GM23248 (cell line): ENCODE measurements around the gene CAMK1D. TPM values are rescaled to one million over a fixed set of nuclear protein-coding genes. Genes with fewer than 3 reads are reported as not detected.

Source experiments
- DNase-seq: peaks from one replicate; pipeline ENCODE4 v3.0.0-alpha.2; 2015
- H2AFZ ChIP-seq: fragments of 200-600 bp; sonication (generic); 2 replicates; pipeline ENCODE4 v1.6.1; 2016; ENCODE audit warnings: antibody characterized with exemption
- H3F3A ChIP-seq: fragments of 200-600 bp; sonication (generic); 2 replicates; pipeline ENCODE4 v1.6.1; 2016; ENCODE audit warnings: mild to moderate bottlenecking, antibody characterized with exemption, mixed run types; ENCODE audit not compliant: insufficient read depth
- H3K27ac ChIP-seq: fragments of 200-600 bp; sonication (generic); 2 replicates; pipeline ENCODE4 v1.5.1; 2016; ENCODE audit warnings: mild to moderate bottlenecking
- H3K27me3 ChIP-seq: fragments of 200-600 bp; sonication (generic); replicated peaks from 2 replicates; pipeline ENCODE4 v1.6.1; 2016; ENCODE audit warnings: mild to moderate bottlenecking; ENCODE audit not compliant: insufficient read depth
- H3K36me3 ChIP-seq: fragments of 200-600 bp; sonication (generic); 2 replicates; pipeline ENCODE4 v1.6.1; 2016; ENCODE audit warnings: low read depth, mild to moderate bottlenecking
- H3K4me1 ChIP-seq: fragments of 200-600 bp; sonication (generic); 2 replicates; pipeline ENCODE4 v1.6.1; 2016; ENCODE audit warnings: mild to moderate bottlenecking; ENCODE audit not compliant: insufficient read depth
- H3K4me2 ChIP-seq: fragments of 200-600 bp; sonication (generic); one replicate; pipeline ENCODE4 v1.6.1; 2016; ENCODE audit warnings: mild to moderate bottlenecking; ENCODE audit not compliant: unreplicated experiment
- H3K4me3 ChIP-seq: fragments of 200-600 bp; sonication (generic); 2 replicates; pipeline ENCODE4 v1.5.1; 2016; ENCODE audit warnings: mild to moderate bottlenecking
- H3K79me2 ChIP-seq: fragments of 200-600 bp; sonication (generic); 2 replicates; pipeline ENCODE4 v1.6.1; 2016; ENCODE audit warnings: mild to moderate bottlenecking; ENCODE audit not compliant: insufficient read depth
- H3K9ac ChIP-seq: fragments of 200-600 bp; sonication (generic); 2 replicates; pipeline ENCODE4 v1.6.1; 2016; ENCODE audit warnings: mild to moderate bottlenecking
- H3K9me2 ChIP-seq: fragments of 200-600 bp; sonication (generic); 2 replicates; pipeline ENCODE4 v1.6.1; 2016; ENCODE audit warnings: mixed run types, mild to moderate bottlenecking, moderate library complexity; ENCODE audit not compliant: insufficient read depth
- H3K9me3 ChIP-seq: fragments of 200-600 bp; sonication (generic); one replicate; pipeline ENCODE4 v1.6.1; 2017; ENCODE audit warnings: low read depth
- H4K20me1 ChIP-seq: fragments of 200-600 bp; sonication (generic); 2 replicates; pipeline ENCODE4 v1.6.0; 2016; ENCODE audit not compliant: insufficient read depth
- EZH2 ChIP-seq: fragments of 200-600 bp; sonication (generic); IDR thresholded peaks from 2 replicates; pipeline ENCODE4 v1.6.1; 2018; ENCODE audit warnings: antibody characterized with exemption, mild to moderate bottlenecking; ENCODE audit not compliant: insufficient read depth, poor library complexity, severe bottlenecking
- EZH2phosphoT487 ChIP-seq: fragments of 200-600 bp; sonication (generic); IDR thresholded peaks from 2 replicates; pipeline ENCODE4 v1.6.1; 2018; ENCODE audit warnings: antibody characterized with exemption, moderate library complexity, mild to moderate bottlenecking, low read depth; ENCODE audit not compliant: insufficient read depth
- WGBS, 2 experiments: methylation state at CpG; one replicate each; pipeline ENCODE4 v1.1.6; 2015 to 2017; ENCODE audit warnings: low lambda C conversion rate in 2 of 2, low coverage in 1 of 2; ENCODE audit errors: missing lambda C conversion rate in 2 of 2; 5-methylcytosine and 5-hydroxymethylcytosine counted together
- in situ Hi-C: fragments of 300-500 bp; cut with MboI; formaldehyde crosslinking; loops from 2 replicates; pipeline ENCODE4 v1.15.0; 2020
- polyA plus RNA-seq: library from polyadenylated mRNA; unstranded; fragments of >200 nt; fragmentation: Nextera tagmentation; extraction: Ambion mirVana; gene quantifications from 2 replicates; pipeline ENCODE4 v1.2.1, GENCODE V29; 2016
- total RNA-seq: library from RNA; depleted of rRNA; stranded (reverse); fragments of >200 nt; shearing (Covaris generic); gene quantifications from 2 replicates; pipeline ENCODE4 v1.2.3, GENCODE V29; 2014

The CAMK1D gene
- total and polyA plus RNA-seq, 2 experiments from 2014 or later: 0.22 to 0.55 TPM

DNA sequence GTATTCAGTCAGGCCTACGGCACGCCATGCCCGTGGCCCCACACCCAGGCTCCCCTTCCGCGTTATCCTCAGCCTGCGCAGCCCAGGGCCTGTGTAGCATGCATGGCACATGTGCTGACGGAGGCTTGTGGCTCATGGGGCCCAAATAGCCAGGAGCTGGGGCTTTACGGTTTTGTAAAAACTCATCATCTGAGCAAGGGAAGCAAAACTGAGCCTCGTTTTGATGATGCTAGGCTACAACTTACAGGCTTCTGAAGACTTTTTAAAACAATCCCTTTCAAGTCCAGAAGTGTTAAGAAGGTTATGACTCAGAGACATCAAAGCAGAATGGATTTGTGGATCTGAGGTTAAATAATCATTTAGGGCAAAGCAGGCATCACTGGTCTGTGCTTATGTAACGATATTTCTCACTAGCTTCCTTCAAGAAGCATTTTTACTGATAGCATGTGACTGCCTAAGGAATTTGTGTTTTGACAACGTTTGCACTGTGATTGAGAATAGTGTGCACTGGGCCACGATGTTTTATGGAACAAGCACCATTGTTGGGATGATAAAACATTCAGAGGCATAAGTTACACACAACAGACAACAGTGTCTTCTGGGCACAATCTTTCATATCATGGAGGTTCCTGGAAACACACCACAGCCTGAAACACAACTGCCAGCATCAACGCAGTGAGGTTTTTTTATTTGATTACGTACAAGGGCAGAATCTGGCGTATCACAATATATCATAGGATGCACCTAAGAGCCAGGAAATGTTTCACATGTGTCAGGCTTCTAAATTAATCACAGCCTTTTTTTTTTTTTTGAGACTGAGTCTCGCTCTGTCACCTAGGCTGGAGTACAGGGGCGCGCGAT, 377.9 kb downstream of the CAMK1D start:
- Histone ChIP-seq H3K4me2 (no peak overlapping the region), H3K36me3 (no peaks in the 10 kb centered on the region), H3K4me3 (no peak overlapping the region), H4K20me1 (no peaks in the 10 kb centered on the region), H3K27ac (no peak overlapping the region), H3K9me3 (no peaks in the 10 kb centered on the region), H3K9ac (no peak overlapping the region), H2AFZ (no peak overlapping the region), H3F3A (peaks cover 4% of the 10 kb centered on the region; the same call in 1 of the 2 replicates), H3K79me2 (no peaks in the 10 kb centered on the region), H3K9me2 (no peaks in the 10 kb centered on the region), H3K4me1 (0 out of 2 replicates have a peak, but pooled peaks cover 4% of the 10 kb centered on the region), H3K27me3 (peaks cover 37% of the 10 kb centered on the region)
- TF ChIP-seq EZH2phosphoT487 (no peak), EZH2 (no peak)
- no peak for DNase-seq
- WGBS, 2 experiments: 90 to 94% methylated on average over 19 of the region's 19 CpGs
- in situ Hi-C loops: no loop called here

DNA sequence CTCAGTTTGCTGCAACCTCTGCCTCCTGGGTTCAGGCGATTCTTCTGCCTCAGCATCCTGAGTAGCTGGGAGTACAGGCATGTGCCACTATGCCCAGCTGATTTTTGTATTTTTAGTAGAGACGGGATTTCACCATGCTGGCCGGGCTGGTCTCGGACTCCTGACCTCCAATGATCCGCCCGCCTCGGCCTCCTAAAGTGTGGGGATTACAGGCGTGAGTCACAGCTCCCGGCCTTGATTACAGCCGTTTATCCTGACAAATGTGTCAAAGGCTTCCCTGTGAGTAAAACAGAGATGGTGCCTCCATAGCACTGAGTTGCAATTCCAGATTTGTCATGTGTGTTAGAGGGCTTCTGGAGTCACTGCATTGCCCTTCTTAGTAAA, 378.5 kb downstream of the CAMK1D start:
- Histone ChIP-seq H3K36me3 (no peaks in the 10 kb centered on the region), H3K4me3 (no peak overlapping the region), H3K4me1 (0 out of 2 replicates have a peak, but pooled peaks cover 4% of the 10 kb centered on the region), H3F3A (peaks cover 4% of the 10 kb centered on the region; the same call in 1 of the 2 replicates), H3K9me2 (no peaks in the 10 kb centered on the region), H3K9ac (no peak overlapping the region), H3K27ac (no peak overlapping the region), H3K27me3 (peaks cover 33% of the 10 kb centered on the region), H3K9me3 (no peaks in the 10 kb centered on the region), H3K4me2 (peak overlapping the region; percentile 12), H3K79me2 (no peaks in the 10 kb centered on the region), H2AFZ (no peak overlapping the region), H4K20me1 (no peaks in the 10 kb centered on the region)
- in situ Hi-C loops: no loop called here
- no peak for TF ChIP-seq EZH2phosphoT487
- TF ChIP-seq EZH2: no peak
- WGBS, 2 experiments: 44 to 56% methylated on average over 10 of the region's 10 CpGs
- DNase-seq: peak; percentile 43

DNA sequence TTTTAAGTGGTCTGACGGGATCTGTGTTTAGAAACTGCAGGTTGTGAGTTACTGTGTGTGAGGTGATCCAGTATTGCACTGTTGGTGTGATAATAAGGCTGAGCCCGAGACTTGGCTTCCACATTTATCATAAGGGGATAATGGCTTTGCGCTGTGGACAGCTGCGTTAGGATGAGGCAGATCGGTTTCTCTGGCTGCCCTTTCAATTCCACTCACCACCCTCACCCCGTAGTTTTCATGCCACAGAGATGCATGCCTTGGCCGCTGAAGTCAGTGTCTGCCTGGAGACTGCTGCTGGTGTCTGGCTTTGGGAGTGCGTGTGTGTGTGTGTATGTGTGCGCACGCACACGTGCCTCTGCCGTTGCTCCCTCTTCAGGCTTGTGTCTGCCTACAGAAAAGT, 379.1 kb downstream of the CAMK1D start:
- peak; percentile 54 for DNase-seq
- Histone ChIP-seq H2AFZ (no peak overlapping the region), H3K27me3 (peaks cover 33% of the 10 kb centered on the region), H3K9me2 (no peaks in the 10 kb centered on the region), H3K4me2 (peak overlapping the region; percentile 12), H3K4me3 (no peak overlapping the region), H3K27ac (no peak overlapping the region), H3K9me3 (no peaks in the 10 kb centered on the region), H4K20me1 (no peaks in the 10 kb centered on the region), H3K9ac (no peak overlapping the region), H3F3A (peaks cover 4% of the 10 kb centered on the region; the same call in 1 of the 2 replicates), H3K36me3 (no peaks in the 10 kb centered on the region), H3K4me1 (0 out of 2 replicates have a peak, but pooled peaks cover 4% of the 10 kb centered on the region), H3K79me2 (no peaks in the 10 kb centered on the region)
- in situ Hi-C loops: no loop called here
- WGBS, 2 experiments: 26 to 30% methylated on average over 12 of the region's 12 CpGs
- TF ChIP-seq EZH2 (no peak), EZH2phosphoT487 (no peak)

DNA sequence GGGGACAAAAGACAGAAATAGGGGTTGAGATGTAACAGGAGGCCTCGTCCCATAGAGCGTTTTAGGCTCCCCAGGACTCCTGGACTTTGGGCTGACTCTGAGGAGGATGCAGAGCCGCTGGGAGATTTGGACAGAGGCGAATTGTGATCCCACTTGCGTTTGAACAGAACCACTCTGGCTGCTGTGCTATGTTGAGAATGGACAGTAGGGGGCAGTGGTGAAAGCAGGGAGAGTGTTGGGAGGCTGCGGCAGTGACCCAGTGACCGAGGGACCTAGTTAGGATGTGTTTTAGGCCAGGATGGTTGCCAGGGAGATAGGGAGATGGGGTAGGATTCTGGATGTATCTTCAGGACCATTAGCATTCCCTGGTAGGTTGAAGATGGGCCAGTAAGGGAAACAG, 380.5 kb downstream of the CAMK1D start:
- H3F3A ChIP-seq: peaks cover 4% of the 10 kb centered on the region; the same call in 1 of the 2 replicates
- H3K79me2 ChIP-seq: no peaks in the 10 kb centered on the region
- H3K4me3 ChIP-seq: no peak overlapping the region
- H2AFZ ChIP-seq: no peak overlapping the region
- TF ChIP-seq EZH2phosphoT487 (no peak), EZH2 (no peak)
- no peak overlapping the region for H3K9ac ChIP-seq
- H3K27me3 ChIP-seq: peaks cover 27% of the 10 kb centered on the region
- no peak for DNase-seq
- 0 out of 2 replicates have a peak, but pooled peaks cover 4% of the 10 kb centered on the region for H3K4me1 ChIP-seq
- no peaks in the 10 kb centered on the region for H3K36me3 ChIP-seq
- in situ Hi-C loops: no loop called here
- H3K9me3 ChIP-seq: no peaks in the 10 kb centered on the region
- no peaks in the 10 kb centered on the region for H4K20me1 ChIP-seq
- no peak overlapping the region for H3K27ac ChIP-seq
- WGBS, 2 experiments: 82 to 90% methylated on average over 7 of the region's 7 CpGs
- H3K9me2 ChIP-seq: no peaks in the 10 kb centered on the region
- H3K4me2 ChIP-seq: no peak overlapping the region
